ENCODE results near the gene FAM3C. TPM values are rescaled to one million over a fixed set of nuclear protein-coding genes. Genes with fewer than 3 reads are reported as not detected.

Gene FAM3C
- total RNA-seq, 4 donors from 2014 or later, result 38.9 to 52.0 (median 43.8) TPM

DNA sequence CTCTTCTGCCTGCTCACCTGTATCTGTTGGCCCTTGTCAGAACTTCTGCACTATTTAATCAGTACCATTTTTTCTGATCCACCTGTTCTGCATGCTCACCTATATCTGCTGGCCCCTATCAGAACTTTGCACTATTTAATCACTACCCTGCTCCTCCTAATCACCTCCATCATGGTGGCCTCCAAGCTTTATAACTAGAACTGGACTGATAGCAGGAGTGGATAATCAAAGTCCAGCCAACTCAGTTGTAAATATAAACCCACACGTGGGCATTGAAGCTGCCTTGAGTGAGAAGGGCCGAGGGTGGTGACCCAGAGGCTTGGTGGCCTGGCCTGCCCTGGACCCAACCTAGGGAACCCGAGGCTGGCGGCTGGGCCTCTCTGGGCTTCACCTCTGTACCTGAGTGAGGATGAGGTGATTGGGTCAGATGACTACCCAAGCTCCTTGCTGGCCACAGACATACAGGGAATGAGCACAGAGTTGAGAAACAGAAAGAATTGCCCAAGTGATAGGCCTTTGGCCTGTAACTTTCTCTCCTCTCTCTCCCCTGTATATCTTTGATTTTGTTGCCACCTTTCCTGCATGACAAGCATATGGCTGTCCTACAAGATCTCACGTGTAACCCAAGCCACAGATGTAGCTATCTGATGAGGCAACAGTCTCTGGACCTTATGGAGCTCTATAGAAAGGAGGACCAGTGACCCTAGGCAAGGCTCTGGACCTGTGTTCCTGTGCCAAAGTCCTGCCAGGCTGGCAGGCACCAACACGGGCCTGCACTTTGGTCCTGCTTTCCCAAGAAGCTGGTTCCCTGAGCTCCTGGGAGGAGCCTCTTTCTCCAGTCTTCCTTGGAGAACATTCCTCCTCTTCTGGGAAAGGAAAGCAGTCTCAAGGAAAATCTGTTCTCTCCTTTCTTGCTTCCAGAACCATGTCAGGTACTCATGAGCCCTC is 23.4 kb upstream of the FAM3C start:
- TF ChIP-seq, protein P1, sequence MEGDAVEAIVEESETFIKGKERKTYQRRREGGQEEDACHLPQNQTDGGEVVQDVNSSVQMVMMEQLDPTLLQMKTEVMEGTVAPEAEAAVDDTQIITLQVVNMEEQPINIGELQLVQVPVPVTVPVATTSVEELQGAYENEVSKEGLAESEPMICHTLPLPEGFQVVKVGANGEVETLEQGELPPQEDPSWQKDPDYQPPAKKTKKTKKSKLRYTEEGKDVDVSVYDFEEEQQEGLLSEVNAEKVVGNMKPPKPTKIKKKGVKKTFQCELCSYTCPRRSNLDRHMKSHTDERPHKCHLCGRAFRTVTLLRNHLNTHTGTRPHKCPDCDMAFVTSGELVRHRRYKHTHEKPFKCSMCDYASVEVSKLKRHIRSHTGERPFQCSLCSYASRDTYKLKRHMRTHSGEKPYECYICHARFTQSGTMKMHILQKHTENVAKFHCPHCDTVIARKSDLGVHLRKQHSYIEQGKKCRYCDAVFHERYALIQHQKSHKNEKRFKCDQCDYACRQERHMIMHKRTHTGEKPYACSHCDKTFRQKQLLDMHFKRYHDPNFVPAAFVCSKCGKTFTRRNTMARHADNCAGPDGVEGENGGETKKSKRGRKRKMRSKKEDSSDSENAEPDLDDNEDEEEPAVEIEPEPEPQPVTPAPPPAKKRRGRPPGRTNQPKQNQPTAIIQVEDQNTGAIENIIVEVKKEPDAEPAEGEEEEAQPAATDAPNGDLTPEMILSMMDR (IDR thresholded peaks at IDR 0.05), result no peak
- TF ChIP-seq POLR2A (IDR thresholded peaks at IDR 0.05) (no peak), EP300 (IDR thresholded peaks at IDR 0.05) (no peak)

DNA sequence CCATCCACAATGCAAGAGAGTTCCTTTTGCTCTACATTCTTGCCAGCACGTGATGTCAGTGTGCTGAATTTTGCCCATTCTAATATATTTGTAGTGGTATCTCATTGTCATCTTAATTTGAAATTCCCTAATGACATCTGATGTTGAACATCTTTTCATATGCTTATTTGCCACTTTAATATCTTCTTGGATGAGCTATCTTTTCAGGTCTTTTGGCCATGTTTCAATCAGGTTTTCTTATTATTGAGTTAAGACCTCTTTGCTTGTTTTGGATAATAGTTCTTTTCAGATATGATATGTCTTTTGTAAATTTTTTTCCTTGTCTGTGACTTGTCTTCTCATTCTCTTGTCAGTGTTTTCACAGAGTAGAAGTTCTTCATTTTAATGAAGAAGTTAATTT is 20.4 kb upstream of the FAM3C start:
- no peak overlapping the region for H3K27ac ChIP-seq
- H3K9me3 ChIP-seq, result no peaks in the 10 kb centered on the region
- H3K36me3 ChIP-seq, result no peaks in the 10 kb centered on the region
- no peaks in the 10 kb centered on the region for H3K4me1 ChIP-seq
- TF ChIP-seq POLR2A (IDR thresholded peaks at IDR 0.05) (no peak), EP300 (IDR thresholded peaks at IDR 0.05) (no peak)
- TF ChIP-seq, protein P1 (IDR thresholded peaks at IDR 0.05), result no peak
- no peak overlapping the region for H3K4me3 ChIP-seq
- DNase-seq (ENCODE audit: low spot score in 2 of 2), result no peak
- WGBS, 2 donors, result 58 to 65% methylated on average over 1 of the region's 1 CpG
- H3K27me3 ChIP-seq, result no peaks in the 10 kb centered on the region

More for the DNA sequence above, 23.4 kb upstream of the FAM3C start:
- no peak overlapping the region for H3K27ac ChIP-seq
- no peaks in the 10 kb centered on the region for H3K36me3 ChIP-seq
- DNase-seq (ENCODE audit: low spot score in 2 of 2), result no peak
- no peak overlapping the region for H3K4me3 ChIP-seq
- H3K4me1 ChIP-seq, result no peaks in the 10 kb centered on the region
- WGBS, 2 donors, result 67 to 76% methylated on average over 6 of the region's 6 CpGs
- no peaks in the 10 kb centered on the region for H3K27me3 ChIP-seq
- H3K9me3 ChIP-seq, result no peaks in the 10 kb centered on the region

DNA sequence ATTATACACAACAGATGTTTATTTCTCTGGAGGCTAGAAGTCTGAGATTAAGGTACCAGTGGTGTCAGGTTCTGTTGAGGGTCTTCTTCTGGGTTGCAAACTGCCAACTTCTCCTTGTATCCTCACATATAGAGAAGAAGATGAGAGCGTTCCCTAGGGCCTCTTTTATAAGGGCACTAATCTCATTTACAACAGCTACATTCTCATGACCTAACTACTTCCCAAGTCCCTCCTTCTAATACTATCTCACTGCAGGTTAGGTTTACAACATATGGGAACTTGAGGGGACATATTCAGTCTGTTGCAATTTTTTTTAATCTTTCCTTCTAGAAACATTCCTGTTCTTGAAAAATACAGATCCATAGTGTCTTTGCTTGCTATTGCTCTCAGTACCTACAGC is 18.3 kb upstream of the FAM3C start:
- Histone ChIP-seq H3K4me1 (no peaks in the 10 kb centered on the region), H3K27me3 (no peaks in the 10 kb centered on the region), H3K4me3 (no peak overlapping the region), H3K36me3 (no peaks in the 10 kb centered on the region), H3K27ac (no peak overlapping the region), H3K9me3 (no peaks in the 10 kb centered on the region)
- DNase-seq (ENCODE audit: low spot score in 2 of 2), result no peak
- TF ChIP-seq, protein P1 (IDR thresholded peaks at IDR 0.05), result no peak
- TF ChIP-seq POLR2A (IDR thresholded peaks at IDR 0.05) (no peak), EP300 (IDR thresholded peaks at IDR 0.05) (no peak)
- WGBS, 2 donors, result 81 to 100% methylated on average over 1 of the region's 1 CpG

DNA sequence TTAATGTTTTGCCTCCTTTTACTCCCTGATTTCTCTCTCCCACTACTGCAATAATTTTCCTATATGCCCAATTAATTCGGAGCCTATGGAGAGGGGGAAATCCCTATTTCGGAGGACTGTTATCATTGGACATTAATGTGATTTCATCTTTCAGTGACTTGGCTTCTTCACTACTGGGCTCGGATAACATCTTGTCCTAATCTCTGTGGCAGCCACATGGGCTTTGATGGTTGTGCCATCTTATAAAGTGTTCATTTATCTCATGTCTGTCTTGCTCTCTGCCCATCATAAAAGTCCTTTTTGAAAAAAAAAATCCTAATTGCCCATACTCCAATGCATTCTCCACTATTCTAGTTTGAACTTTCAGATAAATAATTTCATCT is 15.5 kb upstream of the FAM3C start:
- TF ChIP-seq, protein P1 (IDR thresholded peaks at IDR 0.05), result no peak
- TF ChIP-seq POLR2A (IDR thresholded peaks at IDR 0.05) (no peak), EP300 (IDR thresholded peaks at IDR 0.05) (no peak)
- WGBS, 2 donors, result 91 to 94% methylated on average over 3 of the region's 3 CpGs
- no peaks in the 10 kb centered on the region for H3K27me3 ChIP-seq
- H3K9me3 ChIP-seq, result no peaks in the 10 kb centered on the region
- H3K4me1 ChIP-seq, result no peaks in the 10 kb centered on the region
- H3K4me3 ChIP-seq, result no peak overlapping the region
- no peak overlapping the region for H3K27ac ChIP-seq
- no peaks in the 10 kb centered on the region for H3K36me3 ChIP-seq
- no peak for DNase-seq (ENCODE audit: low spot score in 2 of 2)

DNA sequence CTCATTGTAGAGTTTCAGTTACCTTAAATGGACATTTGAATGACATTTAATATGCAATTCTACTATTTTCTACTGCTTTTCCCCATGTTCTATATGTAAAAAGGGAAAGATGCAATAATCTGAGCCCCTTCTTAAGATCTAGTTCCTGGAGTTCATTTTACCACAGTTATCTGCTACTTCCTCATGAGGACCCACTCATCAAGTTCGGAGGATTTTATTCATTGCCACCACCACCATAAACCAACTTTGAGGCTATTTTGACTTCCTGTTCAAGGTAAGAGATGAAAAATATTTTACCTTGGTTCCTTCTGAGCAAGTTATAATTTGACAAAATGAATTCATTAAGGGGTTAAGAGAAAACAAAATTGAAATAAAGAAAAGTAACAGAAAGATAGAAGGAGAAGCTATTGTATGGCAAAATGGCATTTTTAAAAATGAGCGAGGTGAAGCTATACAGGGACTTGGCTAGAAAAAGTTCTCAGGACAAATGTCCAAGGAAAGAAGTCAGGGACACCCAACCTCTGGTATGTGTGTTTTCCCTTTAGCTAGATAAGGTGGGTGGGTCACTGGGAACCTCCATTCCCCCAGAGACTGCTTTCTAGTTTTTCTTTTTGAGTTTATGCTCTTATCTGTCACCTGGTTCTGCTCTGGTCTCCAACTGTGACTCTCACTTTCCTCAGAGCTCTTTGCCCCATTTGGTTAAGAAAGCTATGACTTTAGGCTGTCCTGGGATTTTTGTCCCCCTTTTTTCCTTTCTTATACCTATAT is 14.9 kb upstream of the FAM3C start:
- Histone ChIP-seq H3K36me3 (no peaks in the 10 kb centered on the region), H3K4me3 (no peak overlapping the region), H3K9me3 (no peaks in the 10 kb centered on the region), H3K4me1 (no peaks in the 10 kb centered on the region), H3K27me3 (no peaks in the 10 kb centered on the region), H3K27ac (no peak overlapping the region)
- TF ChIP-seq, protein P1 (IDR thresholded peaks at IDR 0.05), result no peak
- TF ChIP-seq EP300 (IDR thresholded peaks at IDR 0.05) (no peak), POLR2A (IDR thresholded peaks at IDR 0.05) (no peak)
- no peak for DNase-seq (ENCODE audit: low spot score in 2 of 2)
- WGBS, 2 donors, result 89 to 92% methylated on average over 2 of the region's 2 CpGs
